Naive thymus-derived CD8-positive, alpha-beta T cell (primary cell): Measurements from ENCODE around the gene CASK. TPM values are rescaled to one million over a fixed set of nuclear protein-coding genes. Genes with fewer than 3 reads are reported as not detected.
"Not testable (repeated sequence)": the region's sequence is repeated elsewhere in the genome, so short reads cannot be mapped to it uniquely, and the experiment has no call there.

Experiments used
- ATAC-seq, 2 donors: fragments of 150-1000 bp; cut with Tn5 transposase in 1 of 2; sonication (Bioruptor Pico), chemical (Tn5 transposase) in 1 of 2; 1 replicate in 1 of 2; 2 replicates in 1 of 2; pipeline ENCODE4 v1.10.0; 2021; ENCODE audit warnings: mild to moderate bottlenecking in 2 of 2, moderate library complexity in 2 of 2
- POLR2A ChIA-PET: fragments of 350-600 bp; sonication (Branson Sonifier 250); formaldehyde crosslinking; loops from one replicate; lab custom pipeline; 2021; ENCODE audit warnings: antibody characterized with exemption; lab: Charles Lee
- DNase-seq, 10 donors: peaks; one replicate each; pipeline versions ENCODE4 v3.0.0 to v3.0.0-alpha.2; 2020 to 2022
- H3K27ac Mint-ChIP-seq, 10 donors: one replicate each; pipeline ENCODE4 v1.8.0; 2020 to 2022; ENCODE audit warnings: mild to moderate bottlenecking in 10 of 10, mixed read lengths in 10 of 10, moderate library complexity in 4 of 10, inconsistent platforms in 1 of 10
- H3K27me3 Mint-ChIP-seq, 5 donors: one replicate each; pipeline ENCODE4 v1.8.0; 2021 to 2022; ENCODE audit warnings: mixed read lengths in 5 of 5
- H3K36me3 Mint-ChIP-seq, 3 donors: one replicate each; pipeline ENCODE4 v1.8.0; 2020 to 2022; ENCODE audit warnings: mixed read lengths in 3 of 3, mild to moderate bottlenecking in 2 of 3, inconsistent platforms in 1 of 3
- H3K4me1 Mint-ChIP-seq, 4 donors: one replicate each; pipeline ENCODE4 v1.8.0; 2021 to 2022; ENCODE audit warnings: mixed read lengths in 4 of 4
- H3K4me3 Mint-ChIP-seq, 10 donors: one replicate each; pipeline ENCODE4 v1.8.0; 2020 to 2022; ENCODE audit warnings: mild to moderate bottlenecking in 10 of 10, mixed read lengths in 10 of 10, moderate library complexity in 6 of 10, inconsistent platforms in 1 of 10
- H3K9me3 Mint-ChIP-seq, 9 donors: one replicate each; pipeline ENCODE4 v1.8.0; 2020 to 2022; ENCODE audit warnings: mixed read lengths in 9 of 9, mild to moderate bottlenecking in 3 of 9, inconsistent platforms in 1 of 9, moderate library complexity in 1 of 9
- polyA plus RNA-seq, 3 donors: library from polyadenylated mRNA; unstranded; fragments of 300-500 nt; fragmentation: Illumina TruSeq; gene quantifications; one replicate each; pipeline ENCODE4 v1.2.3, GENCODE V29; 2021
- total RNA-seq, 8 experiments: library from RNA in 2 of 8; stranded (reverse) in 2 of 8; gene quantifications; one replicate each; pipeline ENCODE4 v1.2.3 and lab custom pipeline; 2021 to 2026

CASK gene
- total and polyA plus RNA-seq, 5 experiments from 2014 or later, result 4.6 to 90.4 (median 16.1) TPM

- Mint-ChIP-seq H3K27ac (peak overlapping the region in 3 of 10 donors; percentile 51 to 62 (median 57)), H3K4me1 (peaks cover 6 to 24% (median 17%) of the 10 kb centered on the region in 4 donors)
- ATAC-seq, H3K27me3 Mint-ChIP-seq, H3K9me3 Mint-ChIP-seq, DNase-seq, H3K36me3 Mint-ChIP-seq, H3K4me3 Mint-ChIP-seq: not testable (repeated sequence)
- POLR2A ChIA-PET, result interaction anchor here (0.7 kb wide), 1 partner anchor 1418 kb away, joined by 4 read pairs; no protein-coding TSS in a partner anchor
Observed at GRCh38 chrX:41512853-41513252, 410.5 kb downstream of the CASK start.

GRCh38 chrX:41512394-41512793 lies 411.0 kb downstream of the CASK start:
- Mint-ChIP-seq H3K4me3 (peak overlapping the region in 1 of 10 donors; percentile 26), H3K36me3 (peaks cover 0 to 3% (median 0%) of the 10 kb centered on the region in 3 donors), H3K27ac (peak overlapping the region in 2 of 10 donors; percentile 12 to 22), H3K27me3 (no peaks in the 10 kb centered on the region), H3K9me3 (no peaks in the 10 kb centered on the region), H3K4me1 (peaks cover 6 to 20% (median 12%) of the 10 kb centered on the region in 4 donors)
- POLR2A ChIA-PET, result interaction anchor here (0.7 kb wide), 1 partner anchor 1419 kb away, joined by 4 read pairs; no protein-coding TSS in a partner anchor
- DNase-seq (no peak), ATAC-seq (peak; percentile 43 to 44)

- ATAC-seq (no peak), DNase-seq (no peak)
- H3K36me3 Mint-ChIP-seq, result no peaks in the 10 kb centered on the region
- POLR2A ChIA-PET, result no interaction called here
- no peaks in the 10 kb centered on the region for H3K27me3 Mint-ChIP-seq
- no peaks in the 10 kb centered on the region for H3K9me3 Mint-ChIP-seq
- H3K4me1 Mint-ChIP-seq, result peaks cover 0 to 8% (median 2%) of the 10 kb centered on the region in 4 donors
- no peak overlapping the region for H3K4me3 Mint-ChIP-seq
- no peak overlapping the region for H3K27ac Mint-ChIP-seq
Observed at GRCh38 chrX:41507919-41508318, 415.4 kb downstream of the CASK start.

GRCh38 chrX:41502004-41502403 lies 421.4 kb downstream of the CASK start:
- H3K4me1 Mint-ChIP-seq, result peaks cover 0 to 10% (median 3%) of the 10 kb centered on the region in 4 donors
- no peak overlapping the region for H3K4me3 Mint-ChIP-seq
- no peak for DNase-seq
- H3K27ac Mint-ChIP-seq, result no peak overlapping the region
- peaks cover 0 to 4% (median 0%) of the 10 kb centered on the region in 3 donors for H3K36me3 Mint-ChIP-seq
- peaks cover 0 to 5% (median 0%) of the 10 kb centered on the region in 9 donors for H3K9me3 Mint-ChIP-seq
- no peak for ATAC-seq
- POLR2A ChIA-PET, result no interaction called here
- no peaks in the 10 kb centered on the region for H3K27me3 Mint-ChIP-seq

GRCh38 chrX:41499984-41500383 lies 423.4 kb downstream of the CASK start:
- H3K9me3 Mint-ChIP-seq, result peaks cover 0 to 7% (median 2%) of the 10 kb centered on the region in 9 donors
- H3K4me3 Mint-ChIP-seq, result no peak overlapping the region
- DNase-seq (no peak), ATAC-seq (no peak)
- peaks cover 0 to 1% (median 0%) of the 10 kb centered on the region in 5 donors for H3K27me3 Mint-ChIP-seq
- POLR2A ChIA-PET, result no interaction called here
- H3K4me1 Mint-ChIP-seq, result peaks cover 0 to 10% (median 3%) of the 10 kb centered on the region in 4 donors
- H3K27ac Mint-ChIP-seq, result no peak overlapping the region
- H3K36me3 Mint-ChIP-seq, result peaks cover 0 to 8% (median 0%) of the 10 kb centered on the region in 3 donors

GRCh38 chrX:41499195-41499594 lies 424.2 kb downstream of the CASK start:
- H3K9me3 Mint-ChIP-seq, result peaks cover 0 to 10% (median 2%) of the 10 kb centered on the region in 9 donors
- peaks cover 0 to 10% (median 3%) of the 10 kb centered on the region in 4 donors for H3K4me1 Mint-ChIP-seq
- ATAC-seq (no peak), DNase-seq (no peak)
- H3K27me3 Mint-ChIP-seq, result peaks cover 0 to 1% (median 0%) of the 10 kb centered on the region in 5 donors
- no peak overlapping the region for H3K4me3 Mint-ChIP-seq
- POLR2A ChIA-PET, result no interaction called here
- peaks cover 0 to 8% (median 0%) of the 10 kb centered on the region in 3 donors for H3K36me3 Mint-ChIP-seq
- peak overlapping the region in 1 of 10 donors; percentile 81 for H3K27ac Mint-ChIP-seq

GRCh38 chrX:41491267-41492004 lies 431.9 kb downstream of the CASK start:
- peaks cover 0 to 11% (median 0%) of the 10 kb centered on the region in 9 donors for H3K9me3 Mint-ChIP-seq
- H3K36me3 Mint-ChIP-seq, result peaks cover 0 to 4% (median 0%) of the 10 kb centered on the region in 3 donors
- H3K4me1 Mint-ChIP-seq, result no peaks in the 10 kb centered on the region
- no peak overlapping the region for H3K4me3 Mint-ChIP-seq
- no peak overlapping the region for H3K27ac Mint-ChIP-seq
- peaks cover 0 to 1% (median 0%) of the 10 kb centered on the region in 5 donors for H3K27me3 Mint-ChIP-seq
- ATAC-seq (no peak), DNase-seq (no peak)
- POLR2A ChIA-PET, result no interaction called here

- Mint-ChIP-seq H3K4me3 (no peak overlapping the region), H3K36me3 (peaks cover 0 to 4% (median 0%) of the 10 kb centered on the region in 3 donors), H3K9me3 (peaks cover 0 to 11% (median 0%) of the 10 kb centered on the region in 9 donors), H3K27me3 (no peaks in the 10 kb centered on the region), H3K27ac (no peak overlapping the region), H3K4me1 (no peaks in the 10 kb centered on the region)
- DNase-seq (no peak), ATAC-seq (no peak)
- POLR2A ChIA-PET, result no interaction called here
Observed at GRCh38 chrX:41490446-41490845, 432.9 kb downstream of the CASK start.

- Mint-ChIP-seq H3K27me3 (no peaks in the 10 kb centered on the region), H3K4me3 (no peak overlapping the region), H3K36me3 (peaks cover 0 to 4% (median 0%) of the 10 kb centered on the region in 3 donors), H3K9me3 (peaks cover 0 to 2% (median 0%) of the 10 kb centered on the region in 9 donors), H3K27ac (peak overlapping the region in 1 of 10 donors; percentile 48), H3K4me1 (no peaks in the 10 kb centered on the region)
- POLR2A ChIA-PET, result no interaction called here
- DNase-seq (no peak), ATAC-seq (no peak)
Observed at GRCh38 chrX:41482154-41482850, 441.1 kb downstream of the CASK start.

GRCh38 chrX:41481264-41482109 lies 441.9 kb downstream of the CASK start:
- Mint-ChIP-seq H3K9me3 (no peaks in the 10 kb centered on the region), H3K4me3 (no peak overlapping the region), H3K36me3 (peaks cover 0 to 4% (median 0%) of the 10 kb centered on the region in 3 donors), H3K27me3 (no peaks in the 10 kb centered on the region), H3K27ac (no peak overlapping the region), H3K4me1 (no peaks in the 10 kb centered on the region)
- DNase-seq (no peak), ATAC-seq (no peak)
- POLR2A ChIA-PET, result no interaction called here

GRCh38 chrX:41480508-41481260 lies 442.7 kb downstream of the CASK start:
- H3K27ac Mint-ChIP-seq, result no peak overlapping the region
- no peaks in the 10 kb centered on the region for H3K36me3 Mint-ChIP-seq
- no peak overlapping the region for H3K4me3 Mint-ChIP-seq

More at GRCh38 chrX:41480508-41481260, 442.7 kb downstream of the CASK start:
- H3K9me3 Mint-ChIP-seq, result no peaks in the 10 kb centered on the region
- H3K27me3 Mint-ChIP-seq, result no peaks in the 10 kb centered on the region
- ATAC-seq (no peak), DNase-seq (no peak)
- POLR2A ChIA-PET, result no interaction called here
- no peaks in the 10 kb centered on the region for H3K4me1 Mint-ChIP-seq
